Mesendoderm (in vitro differentiated cells): ENCODE measurements around the gene TGOLN2. TPM values are rescaled to one million over a fixed set of nuclear protein-coding genes. Genes with fewer than 3 reads are reported as not detected.

Experiments
- DNase-seq: peaks from one replicate; pipeline ENCODE4 v3.0.0; 2013
- H2AK5ac ChIP-seq: 2 replicates; pipeline ENCODE4 v1.6.1; 2013; ENCODE audit warnings: low read length, inconsistent platforms
- H2BK120ac ChIP-seq: 2 replicates; pipeline ENCODE4 v1.6.1; 2013; ENCODE audit warnings: low read depth, mild to moderate bottlenecking, low read length, moderate library complexity, mixed read lengths
- H2BK15ac ChIP-seq: replicated peaks from 2 replicates; pipeline ENCODE4 v1.6.1; 2013; ENCODE audit warnings: low read depth, mild to moderate bottlenecking, moderate library complexity
- H2BK5ac ChIP-seq: 2 replicates; pipeline ENCODE4 v1.6.1; 2013; ENCODE audit warnings: low read length, inconsistent platforms
- H3K18ac ChIP-seq: 2 replicates; pipeline ENCODE4 v1.6.1; 2013; ENCODE audit warnings: mild to moderate bottlenecking, low read length, mixed read lengths
- H3K23ac ChIP-seq: one replicate; pipeline ENCODE4 v1.6.1; 2013; ENCODE audit warnings: low read length
- H3K27ac ChIP-seq: 2 replicates; pipeline ENCODE4 v1.5.1; 2013; ENCODE audit warnings: low read depth, mild to moderate bottlenecking, inconsistent platforms, low read length, moderate library complexity
- H3K27me3 ChIP-seq: 2 replicates; pipeline ENCODE4 v1.6.1; 2013; ENCODE audit warnings: low read length, control low read depth, mild to moderate bottlenecking, inconsistent platforms; ENCODE audit not compliant: insufficient read depth, poor library complexity
- H3K36me3 ChIP-seq: 2 replicates; pipeline ENCODE4 v1.6.1; 2013; ENCODE audit warnings: low read length, inconsistent platforms; ENCODE audit not compliant: control insufficient read depth, insufficient read depth
- H3K4ac ChIP-seq: one replicate; pipeline ENCODE4 v1.6.1; 2013; ENCODE audit warnings: low read depth, mild to moderate bottlenecking, low read length, moderate library complexity
- H3K4me1 ChIP-seq: 2 replicates; pipeline ENCODE4 v1.6.1; 2013; ENCODE audit warnings: low read depth, low read length, inconsistent platforms; ENCODE audit not compliant: control insufficient read depth
- H3K4me2 ChIP-seq: 2 replicates; pipeline ENCODE4 v1.6.1; 2013; ENCODE audit warnings: low read length
- H3K4me3 ChIP-seq: 2 replicates; pipeline ENCODE4 v1.5.1; 2013; ENCODE audit warnings: mild to moderate bottlenecking, low read length
- H3K56ac ChIP-seq: one replicate; pipeline ENCODE4 v1.6.1; 2013; ENCODE audit warnings: low read length
- H3K79me1 ChIP-seq: 2 replicates; pipeline ENCODE4 v1.6.1; 2013; ENCODE audit warnings: low read length, inconsistent platforms
- H3K79me2 ChIP-seq: 2 replicates; pipeline ENCODE4 v1.6.1; 2013; ENCODE audit warnings: mild to moderate bottlenecking, low read length; ENCODE audit not compliant: control insufficient read depth, insufficient read depth
- H3K9ac ChIP-seq: 2 replicates; pipeline ENCODE4 v1.6.1; 2013; ENCODE audit warnings: low read length, inconsistent platforms
- H4K5ac ChIP-seq: one replicate; pipeline ENCODE4 v1.6.1; 2013; ENCODE audit warnings: low read length
- H4K8ac ChIP-seq: one replicate; pipeline ENCODE4 v1.6.1; 2013; ENCODE audit warnings: low read depth, mild to moderate bottlenecking, control low read depth, low read length, moderate library complexity
- WGBS: extraction: QIAGEN DNeasy Blood & Tissue Kit; methylation state at CpG from one replicate; pipeline ENCODE4 v1.1.7; 2013; ENCODE audit warnings: low lambda C conversion rate, missing lambda C conversion rate; ENCODE audit not compliant: insufficient coverage; ENCODE audit errors: extremely low coverage; 5-methylcytosine and 5-hydroxymethylcytosine counted together
- polyA plus RNA-seq, 2 experiments: library from polyadenylated mRNA; stranded (reverse); fragments of 200-250 nt; gene quantifications; one replicate each; pipeline ENCODE4 v1.2.3, GENCODE V29; 2013

Gene TGOLN2
- 40.7 TPM for polyA plus RNA-seq (2013, experiment 1 of 2)
- polyA plus RNA-seq (2013, experiment 2 of 2), result 39.8 TPM

- DNase-seq, result peak; percentile 95
- Histone ChIP-seq H2BK120ac (no peak within 1 kb of the TSS), H3K56ac (peak within 1 kb of the TSS; percentile 99), H2BK15ac (no peak within 1 kb of the TSS), H3K4ac (peak within 1 kb of the TSS; percentile 72), H3K27me3 (no peaks in the 10 kb centered on the region), H3K4me1 (peaks cover 10% of the 10 kb centered on the region), H3K27ac (peak within 1 kb of the TSS; percentile 91), H4K5ac (no peak within 1 kb of the TSS), H3K9ac (peak within 1 kb of the TSS; percentile 97), H3K79me2 (peaks cover 25% of the 10 kb centered on the region), H3K18ac (peak within 1 kb of the TSS; percentile 81), H3K23ac (peak within 1 kb of the TSS; percentile 99), H4K8ac (no peak within 1 kb of the TSS), H3K79me1 (peaks cover 23% of the 10 kb centered on the region), H3K4me2 (peak within 1 kb of the TSS; percentile 95), H2AK5ac (no peak within 1 kb of the TSS), H3K36me3 (peaks cover 10% of the 10 kb centered on the region), H2BK5ac (peak within 1 kb of the TSS; percentile 89), H3K4me3 (peak within 1 kb of the TSS; percentile 85)
- WGBS, result no CpG with 5 or more reads among the region's 57 CpGs
Observed at GRCh38 chr2:85327822-85328617, at the start of gene TGOLN2. TSS of gene TGOLN2 (minus strand) at chr2:85327989. CDS start at chr2:85327962, 27 bp downstream.

GRCh38 chr2:85377083-85377482 is 49.3 kb upstream of the TGOLN2 start:
- H3K36me3 ChIP-seq, result no peaks in the 10 kb centered on the region
- H3K18ac ChIP-seq, result no peak overlapping the region
- no peak overlapping the region for H3K9ac ChIP-seq
- H3K27ac ChIP-seq, result no peak overlapping the region
- no peak overlapping the region for H3K4me2 ChIP-seq
- no peak for DNase-seq
- H3K27me3 ChIP-seq, result no peaks in the 10 kb centered on the region
- no peak overlapping the region for H3K4ac ChIP-seq
- H2BK5ac ChIP-seq, result no peak overlapping the region
- H3K23ac ChIP-seq, result no peak overlapping the region
- no peak overlapping the region for H2BK120ac ChIP-seq
- H4K8ac ChIP-seq, result no peak overlapping the region
- no peaks in the 10 kb centered on the region for H3K4me1 ChIP-seq
- no peak overlapping the region for H3K4me3 ChIP-seq
- no peaks in the 10 kb centered on the region for H3K79me2 ChIP-seq
- WGBS, result no CpG with 5 or more reads among the region's 11 CpGs
- H2BK15ac ChIP-seq, result no peak overlapping the region
- H4K5ac ChIP-seq, result no peak overlapping the region
- no peak overlapping the region for H2AK5ac ChIP-seq
- H3K79me1 ChIP-seq, result no peaks in the 10 kb centered on the region
- H3K56ac ChIP-seq, result peak overlapping the region; percentile 43

GRCh38 chr2:85376291-85377065 is 48.7 kb upstream of the TGOLN2 start:
- no peak overlapping the region for H4K5ac ChIP-seq
- no peak overlapping the region for H3K23ac ChIP-seq
- no peak overlapping the region for H3K18ac ChIP-seq
- H3K4me3 ChIP-seq, result no peak overlapping the region
- H3K27me3 ChIP-seq, result no peaks in the 10 kb centered on the region
- WGBS, result no CpG with 5 or more reads among the region's 5 CpGs
- DNase-seq, result no peak
- H3K4me2 ChIP-seq, result no peak overlapping the region
- H3K4me1 ChIP-seq, result no peaks in the 10 kb centered on the region
- H2BK120ac ChIP-seq, result no peak overlapping the region
- H3K36me3 ChIP-seq, result no peaks in the 10 kb centered on the region
- no peak overlapping the region for H3K4ac ChIP-seq
- no peak overlapping the region for H2BK15ac ChIP-seq
- no peak overlapping the region for H3K56ac ChIP-seq
- no peak overlapping the region for H4K8ac ChIP-seq
- no peaks in the 10 kb centered on the region for H3K79me2 ChIP-seq
- H2BK5ac ChIP-seq, result no peak overlapping the region
- H3K9ac ChIP-seq, result no peak overlapping the region
- H2AK5ac ChIP-seq, result no peak overlapping the region
- no peaks in the 10 kb centered on the region for H3K79me1 ChIP-seq
- no peak overlapping the region for H3K27ac ChIP-seq

- Histone ChIP-seq H3K56ac (no peak overlapping the region), H2BK5ac (no peak overlapping the region), H2AK5ac (no peak overlapping the region), H3K4me1 (no peaks in the 10 kb centered on the region), H3K36me3 (no peaks in the 10 kb centered on the region), H3K23ac (no peak overlapping the region), H3K27ac (no peak overlapping the region), H3K4me2 (no peak overlapping the region), H3K4ac (no peak overlapping the region), H3K27me3 (no peaks in the 10 kb centered on the region), H4K5ac (no peak overlapping the region), H3K79me1 (no peaks in the 10 kb centered on the region), H3K9ac (no peak overlapping the region), H3K79me2 (no peaks in the 10 kb centered on the region), H2BK120ac (no peak overlapping the region), H3K4me3 (no peak overlapping the region), H4K8ac (no peak overlapping the region), H3K18ac (no peak overlapping the region), H2BK15ac (no peak overlapping the region)
- WGBS, result no CpG with 5 or more reads among the region's 11 CpGs
- no peak for DNase-seq
Observed at GRCh38 chr2:85371045-85371444, 43.3 kb upstream of the TGOLN2 start.

GRCh38 chr2:85369500-85369899 is 41.7 kb upstream of the TGOLN2 start:
- Histone ChIP-seq H2AK5ac (no peak overlapping the region), H4K5ac (no peak overlapping the region), H3K27me3 (no peaks in the 10 kb centered on the region), H3K4me2 (no peak overlapping the region), H3K36me3 (no peaks in the 10 kb centered on the region), H3K79me1 (no peaks in the 10 kb centered on the region), H3K9ac (no peak overlapping the region), H3K56ac (no peak overlapping the region), H3K79me2 (no peaks in the 10 kb centered on the region), H4K8ac (no peak overlapping the region), H2BK120ac (no peak overlapping the region), H3K18ac (no peak overlapping the region), H2BK15ac (no peak overlapping the region), H3K27ac (no peak overlapping the region), H2BK5ac (no peak overlapping the region), H3K4ac (no peak overlapping the region), H3K23ac (no peak overlapping the region), H3K4me1 (no peaks in the 10 kb centered on the region), H3K4me3 (no peak overlapping the region)
- no CpG with 5 or more reads among the region's 5 CpGs for WGBS
- no peak for DNase-seq
